ENCODE data around the gene SSX2IP. TPM values are rescaled to one million over a fixed set of nuclear protein-coding genes. Genes with fewer than 3 reads are reported as not detected.
A peak's percentile ranks its signal among the peaks of the same experiment; 100 is the strongest.

SSX2IP gene
- total RNA-seq, 4 donors from 2014 or later, result 10.8 to 21.9 (median 17.0) TPM

GRCh38 chr1:84708031-84708430 is 17.8 kb upstream of the SSX2IP start:
- Histone ChIP-seq H3K36me3 (no peaks in the 10 kb centered on the region), H3K27me3 (no peaks in the 10 kb centered on the region), H3K9me3 (no peaks in the 10 kb centered on the region), H3K4me1 (peaks cover 0 to 11% (median 0%) of the 10 kb centered on the region in 3 donors), H3K27ac (no peak overlapping the region), H3K4me3 (no peak overlapping the region)
- 49% methylated on average over 3 to 4 of the region's 4 CpGs for WGBS, 2 donors (ENCODE audit: low coverage in 1 of 2)
- ATAC-seq, result no peak
- TF ChIP-seq POLR2A (IDR thresholded peaks at IDR 0.05) (no peak), EP300 (IDR thresholded peaks at IDR 0.05) (no peak), CTCF (IDR thresholded peaks at IDR 0.05) (no peak), POLR2AphosphoS5 (IDR thresholded peaks at IDR 0.05) (no peak)

GRCh38 chr1:84705513-84705912 is 15.3 kb upstream of the SSX2IP start:
- Histone ChIP-seq H3K9me3 (no peaks in the 10 kb centered on the region), H3K36me3 (no peaks in the 10 kb centered on the region), H3K4me3 (no peak overlapping the region), H3K27ac (no peak overlapping the region), H3K27me3 (no peaks in the 10 kb centered on the region), H3K4me1 (peaks cover 0 to 24% (median 0%) of the 10 kb centered on the region in 3 donors)
- no peak for TF ChIP-seq CTCF (IDR thresholded peaks at IDR 0.05)
- no peak for TF ChIP-seq EP300 (IDR thresholded peaks at IDR 0.05)
- TF ChIP-seq POLR2AphosphoS5 (IDR thresholded peaks at IDR 0.05), result no peak
- TF ChIP-seq POLR2A (IDR thresholded peaks at IDR 0.05), result no peak
- WGBS, 2 donors (ENCODE audit: low coverage in 1 of 2), result 88 to 89% methylated on average over 4 of the region's 4 CpGs
- no peak for ATAC-seq

- Histone ChIP-seq H3K27ac (no peak overlapping the region), H3K27me3 (no peaks in the 10 kb centered on the region), H3K4me1 (peaks cover 0 to 28% (median 0%) of the 10 kb centered on the region in 3 donors), H3K4me3 (no peak overlapping the region), H3K36me3 (no peaks in the 10 kb centered on the region), H3K9me3 (no peaks in the 10 kb centered on the region)
- TF ChIP-seq POLR2AphosphoS5 (IDR thresholded peaks at IDR 0.05), result no peak
- TF ChIP-seq POLR2A (IDR thresholded peaks at IDR 0.05), result no peak
- TF ChIP-seq EP300 (IDR thresholded peaks at IDR 0.05), result no peak
- TF ChIP-seq CTCF (IDR thresholded peaks at IDR 0.05), result no peak
- 78 to 79% methylated on average over 3 of the region's 3 CpGs for WGBS, 2 donors (ENCODE audit: low coverage in 1 of 2)
- no peak for ATAC-seq
Measured at GRCh38 chr1:84704872-84705417, 14.7 kb upstream of the SSX2IP start.

GRCh38 chr1:84703431-84703830 is 13.2 kb upstream of the SSX2IP start:
- 40 to 75% methylated on average over 2 of the region's 2 CpGs for WGBS, 2 donors (ENCODE audit: low coverage in 1 of 2)
- no peaks in the 10 kb centered on the region for H3K36me3 ChIP-seq
- ATAC-seq, result no peak
- no peaks in the 10 kb centered on the region for H3K27me3 ChIP-seq
- peaks cover 0 to 41% (median 8%) of the 10 kb centered on the region in 3 donors for H3K4me1 ChIP-seq
- H3K4me3 ChIP-seq, result no peak overlapping the region
- no peaks in the 10 kb centered on the region for H3K9me3 ChIP-seq
- TF ChIP-seq CTCF (IDR thresholded peaks at IDR 0.05) (no peak), POLR2AphosphoS5 (IDR thresholded peaks at IDR 0.05) (no peak), EP300 (IDR thresholded peaks at IDR 0.05) (no peak)
- H3K27ac ChIP-seq, result no peak overlapping the region

- WGBS, 2 donors (ENCODE audit: low coverage in 1 of 2), result 38 to 88% methylated on average over 1 of the region's 1 CpG
- no peak for ATAC-seq
- Histone ChIP-seq H3K4me1 (peaks cover 0 to 48% (median 18%) of the 10 kb centered on the region in 3 donors), H3K4me3 (no peak overlapping the region), H3K27ac (peak overlapping the region in 2 of 4 donors; percentile 60 to 69), H3K36me3 (no peaks in the 10 kb centered on the region), H3K9me3 (no peaks in the 10 kb centered on the region), H3K27me3 (no peaks in the 10 kb centered on the region)
- TF ChIP-seq POLR2AphosphoS5 (IDR thresholded peaks at IDR 0.05), result no peak
- no peak for TF ChIP-seq EP300 (IDR thresholded peaks at IDR 0.05)
- no peak for TF ChIP-seq CTCF (IDR thresholded peaks at IDR 0.05)
- no peak for TF ChIP-seq POLR2A (IDR thresholded peaks at IDR 0.05)
Measured at GRCh38 chr1:84702143-84702542, 11.9 kb upstream of the SSX2IP start.
